ENCODE results near the gene MEIS1.

Gene MEIS1

GRCh38 chr2:66553370-66553769 lies 118.4 kb downstream of the MEIS1 start:
- no peaks in the 10 kb centered on the region for H3K79me2 ChIP-seq (ENCODE audit: control insufficient read depth, low read length)
- TF ChIP-seq EZH2phosphoT487 (IDR thresholded peaks at IDR 0.05; ENCODE audit: borderline replicate concordance, low read length): no peak
- TF ChIP-seq CTCF (IDR thresholded peaks at IDR 0.05; ENCODE audit: low read depth, low read length, poor library complexity, severe bottlenecking): no peak
- no peaks in the 10 kb centered on the region for H3K27me3 ChIP-seq (ENCODE audit: control insufficient read depth, low read length)
- no peaks in the 10 kb centered on the region for H3K9me2 ChIP-seq (replicated peaks; ENCODE audit: control insufficient read depth, low read length)
- H3K4me1 ChIP-seq (ENCODE audit: control insufficient read depth, low read length): no peaks in the 10 kb centered on the region
- no peak overlapping the region for H3K4me3 ChIP-seq (ENCODE audit: low read length)
- no peaks in the 10 kb centered on the region for H3F3A ChIP-seq (ENCODE audit: control insufficient read depth, insufficient read depth)
- H3K4me2 ChIP-seq (ENCODE audit: low read length): no peak overlapping the region
- no peak overlapping the region for H3K27ac ChIP-seq (ENCODE audit: low read depth, low read length)
- no peaks in the 10 kb centered on the region for H4K20me1 ChIP-seq (ENCODE audit: control insufficient read depth, insufficient read depth, low read depth, low read length)
- H3K9me3 ChIP-seq (ENCODE audit: control insufficient read depth, insufficient read depth, low read length): no peaks in the 10 kb centered on the region
- no peaks in the 10 kb centered on the region for H3K36me3 ChIP-seq (ENCODE audit: control insufficient read depth, low read length)

GRCh38 chr2:66555091-66555490 lies 120.2 kb downstream of the MEIS1 start:
- H3K4me3 ChIP-seq (ENCODE audit: low read length): no peak overlapping the region
- H3K79me2 ChIP-seq (ENCODE audit: control insufficient read depth, low read length): no peaks in the 10 kb centered on the region
- H3F3A ChIP-seq (ENCODE audit: control insufficient read depth, insufficient read depth): no peaks in the 10 kb centered on the region
- H3K4me1 ChIP-seq (ENCODE audit: control insufficient read depth, low read length): no peaks in the 10 kb centered on the region
- H3K9me3 ChIP-seq (ENCODE audit: control insufficient read depth, insufficient read depth, low read length): no peaks in the 10 kb centered on the region
- H4K20me1 ChIP-seq (ENCODE audit: control insufficient read depth, insufficient read depth, low read depth, low read length): no peaks in the 10 kb centered on the region
- H3K27ac ChIP-seq (ENCODE audit: low read depth, low read length): no peak overlapping the region
- no peaks in the 10 kb centered on the region for H3K9me2 ChIP-seq (replicated peaks; ENCODE audit: control insufficient read depth, low read length)
- no peak overlapping the region for H3K4me2 ChIP-seq (ENCODE audit: low read length)
- no peaks in the 10 kb centered on the region for H3K27me3 ChIP-seq (ENCODE audit: control insufficient read depth, low read length)
- H3K36me3 ChIP-seq (ENCODE audit: control insufficient read depth, low read length): no peaks in the 10 kb centered on the region
- TF ChIP-seq CTCF (IDR thresholded peaks at IDR 0.05; ENCODE audit: low read depth, low read length, poor library complexity, severe bottlenecking) (no peak), EZH2phosphoT487 (IDR thresholded peaks at IDR 0.05; ENCODE audit: borderline replicate concordance, low read length) (no peak)

GRCh38 chr2:66555501-66556324 lies 120.8 kb downstream of the MEIS1 start:
- H3K27me3 ChIP-seq (ENCODE audit: control insufficient read depth, low read length): no peaks in the 10 kb centered on the region

GRCh38 chr2:66559672-66560071 lies 124.7 kb downstream of the MEIS1 start:
- Histone ChIP-seq H3K9me3 (ENCODE audit: control insufficient read depth, insufficient read depth, low read length) (no peaks in the 10 kb centered on the region), H3K27ac (ENCODE audit: low read depth, low read length) (no peak overlapping the region), H3K27me3 (ENCODE audit: control insufficient read depth, low read length) (no peaks in the 10 kb centered on the region), H4K20me1 (ENCODE audit: control insufficient read depth, insufficient read depth, low read depth, low read length) (no peaks in the 10 kb centered on the region), H3K9me2 (replicated peaks; ENCODE audit: control insufficient read depth, low read length) (no peaks in the 10 kb centered on the region), H3K36me3 (ENCODE audit: control insufficient read depth, low read length) (no peaks in the 10 kb centered on the region), H3K4me3 (ENCODE audit: low read length) (no peak overlapping the region), H3K4me1 (ENCODE audit: control insufficient read depth, low read length) (no peaks in the 10 kb centered on the region), H3K79me2 (ENCODE audit: control insufficient read depth, low read length) (no peaks in the 10 kb centered on the region), H3F3A (ENCODE audit: control insufficient read depth, insufficient read depth) (no peaks in the 10 kb centered on the region), H3K4me2 (ENCODE audit: low read length) (no peak overlapping the region)
- TF ChIP-seq EZH2phosphoT487 (IDR thresholded peaks at IDR 0.05; ENCODE audit: borderline replicate concordance, low read length): no peak
- TF ChIP-seq CTCF (IDR thresholded peaks at IDR 0.05; ENCODE audit: low read depth, low read length, poor library complexity, severe bottlenecking): no peak

More at GRCh38 chr2:66555501-66556324, 120.8 kb downstream of the MEIS1 start:
- H4K20me1 ChIP-seq (ENCODE audit: control insufficient read depth, insufficient read depth, low read depth, low read length): no peaks in the 10 kb centered on the region
- no peak overlapping the region for H3K4me3 ChIP-seq (ENCODE audit: low read length)
- no peaks in the 10 kb centered on the region for H3K9me3 ChIP-seq (ENCODE audit: control insufficient read depth, insufficient read depth, low read length)
- no peak for TF ChIP-seq EZH2phosphoT487 (IDR thresholded peaks at IDR 0.05; ENCODE audit: borderline replicate concordance, low read length)
- no peaks in the 10 kb centered on the region for H3K4me1 ChIP-seq (ENCODE audit: control insufficient read depth, low read length)
- no peaks in the 10 kb centered on the region for H3F3A ChIP-seq (ENCODE audit: control insufficient read depth, insufficient read depth)
- H3K4me2 ChIP-seq (ENCODE audit: low read length): no peak overlapping the region
- no peaks in the 10 kb centered on the region for H3K9me2 ChIP-seq (replicated peaks; ENCODE audit: control insufficient read depth, low read length)
- no peaks in the 10 kb centered on the region for H3K79me2 ChIP-seq (ENCODE audit: control insufficient read depth, low read length)
- no peak overlapping the region for H3K27ac ChIP-seq (ENCODE audit: low read depth, low read length)
- no peaks in the 10 kb centered on the region for H3K36me3 ChIP-seq (ENCODE audit: control insufficient read depth, low read length)
